Germinal center (tissue), 1 donor: ENCODE results near the gene SIK1.

Source experiments
- DNase-seq: peaks from one replicate; pipeline ENCODE4 v3.0.0; 2012; ENCODE audit warnings: mixed read lengths, low spot score

SIK1 gene

DNA sequence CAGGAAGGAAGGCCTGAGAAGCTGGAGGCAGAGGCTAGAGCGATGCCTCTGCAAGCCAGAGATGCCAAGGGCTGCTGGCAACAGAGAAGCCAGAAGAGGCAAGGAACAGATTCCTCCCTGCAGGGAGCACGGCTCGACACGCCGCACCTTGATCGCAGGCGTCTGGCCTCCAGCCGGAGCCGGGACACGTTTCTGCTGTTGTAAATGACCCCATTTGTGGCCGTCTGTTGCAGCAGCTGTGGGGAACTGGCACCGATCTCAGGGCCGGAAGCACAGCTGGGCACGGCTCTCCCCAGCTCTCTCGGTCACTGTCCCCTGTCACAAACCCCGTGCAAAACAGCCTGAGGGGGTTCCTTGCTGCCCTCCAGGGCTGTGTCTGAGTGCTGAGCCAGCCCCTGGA lies 59.6 kb downstream of the SIK1 start:
- DNase-seq, result no peak

DNA sequence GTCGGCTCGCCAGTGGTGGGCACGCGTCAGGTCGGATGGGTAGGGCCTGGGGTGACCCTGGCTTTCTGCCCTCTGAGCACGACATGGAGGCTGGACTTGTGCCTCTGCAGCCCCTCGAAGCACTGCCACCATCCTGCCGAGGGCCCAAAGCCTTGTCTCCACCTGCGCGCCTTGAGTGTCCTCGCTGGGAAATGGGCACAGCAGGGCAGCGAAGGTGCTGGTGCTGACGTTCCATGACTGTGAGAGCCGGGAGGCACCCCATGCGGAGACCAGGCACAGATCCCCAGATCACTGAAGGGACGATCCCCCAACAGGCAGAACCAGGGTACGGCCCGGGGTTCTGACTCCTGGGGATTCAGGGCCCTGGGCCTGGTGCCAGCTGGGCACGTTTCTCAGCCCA lies 60.3 kb downstream of the SIK1 start:
- DNase-seq, result no peak

DNA sequence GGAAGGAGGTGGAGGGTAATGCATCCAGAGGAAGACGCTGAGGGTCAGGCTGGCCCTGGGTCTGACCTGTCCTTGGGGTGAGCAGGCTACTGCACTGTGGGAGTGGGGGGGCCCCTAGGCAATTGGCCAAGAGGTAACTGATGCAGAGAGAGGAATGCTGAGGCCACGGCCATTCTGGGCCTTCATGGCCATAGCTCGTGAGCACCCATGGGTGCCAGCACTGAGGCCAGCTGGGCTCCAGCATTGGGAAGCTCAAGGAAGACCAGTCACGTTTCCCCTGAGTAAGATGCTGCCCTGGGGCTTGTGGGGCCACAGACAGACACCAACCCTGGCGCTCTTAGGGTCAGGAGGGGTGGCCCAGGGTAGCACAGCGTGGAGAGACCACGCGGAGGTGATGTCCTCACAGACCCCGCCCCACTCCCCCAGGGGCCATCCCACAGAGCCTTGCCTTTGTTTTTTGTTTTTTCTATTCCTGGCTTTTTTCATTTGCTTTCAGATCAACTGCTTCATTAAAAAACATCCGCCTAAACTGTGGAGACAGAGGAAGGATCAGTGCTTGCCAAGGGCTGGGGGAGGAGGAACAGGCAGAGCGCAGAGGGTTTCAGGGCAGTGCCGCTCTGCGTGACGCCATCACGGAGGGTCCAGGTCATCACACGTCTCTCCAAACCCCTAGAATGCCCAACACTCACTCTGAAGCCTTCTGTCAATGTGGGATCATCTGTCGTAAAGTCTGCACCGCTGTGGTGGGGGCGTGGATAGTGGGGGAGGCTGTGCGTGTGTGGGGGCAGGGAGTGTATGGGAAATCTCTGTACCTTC lies 61.1 kb downstream of the SIK1 start:
- DNase-seq, result no peak

GRCh38 chr21:43364851-43365424 lies 62.0 kb downstream of the SIK1 start:
- DNase-seq, result no peak
